GM23338 (cell line): ENCODE measurements around the gene SIVA1.

Source experiments
- CTCF ChIP-seq, 2 experiments: fragments of 200-600 bp in 1 of 2; sonication (generic) in 1 of 2; conservative IDR thresholded peaks; 2 replicates each; pipeline versions ENCODE4 v1.5.1 to v1.6.1; 2016 to 2017; ENCODE audit warnings: antibody characterized with exemption in 2 of 2, low read depth in 2 of 2, mild to moderate bottlenecking in 2 of 2, moderate library complexity in 1 of 2
- EZH2 ChIP-seq: fragments of 200-600 bp; sonication (generic); IDR thresholded peaks from one replicate; pipeline ENCODE4 v1.8.0; 2017; ENCODE audit warnings: antibody characterized with exemption, mild to moderate bottlenecking, low read depth; ENCODE audit not compliant: unreplicated experiment
- EZH2phosphoT487 ChIP-seq: fragments of 200-600 bp; sonication (generic); IDR thresholded peaks from one replicate; pipeline ENCODE4 v1.8.1; 2018; ENCODE audit warnings: antibody characterized with exemption; ENCODE audit not compliant: unreplicated experiment
- POLR2AphosphoS5 ChIP-seq: IDR thresholded peaks from 2 replicates; pipeline ENCODE4 v1.6.1; 2016; ENCODE audit warnings: antibody characterized with exemption, low read depth
- REST ChIP-seq: IDR thresholded peaks from one replicate; pipeline ENCODE4 v1.6.1; 2018; ENCODE audit warnings: antibody characterized with exemption; ENCODE audit not compliant: unreplicated experiment

- TF ChIP-seq CTCF (conservative IDR thresholded peaks at IDR 0.05; ENCODE audit: low read depth in 2 of 2) = no peak
- no peak for TF ChIP-seq REST
- no peak for TF ChIP-seq POLR2AphosphoS5
- TF ChIP-seq EZH2phosphoT487 = no peak
- TF ChIP-seq EZH2 = no peak
These were observed 29.9 kb upstream of the SIVA1 start for GRCh38 chr14:104722938-104723650.
